ENCODE measurements around the gene MISP.

DNA sequence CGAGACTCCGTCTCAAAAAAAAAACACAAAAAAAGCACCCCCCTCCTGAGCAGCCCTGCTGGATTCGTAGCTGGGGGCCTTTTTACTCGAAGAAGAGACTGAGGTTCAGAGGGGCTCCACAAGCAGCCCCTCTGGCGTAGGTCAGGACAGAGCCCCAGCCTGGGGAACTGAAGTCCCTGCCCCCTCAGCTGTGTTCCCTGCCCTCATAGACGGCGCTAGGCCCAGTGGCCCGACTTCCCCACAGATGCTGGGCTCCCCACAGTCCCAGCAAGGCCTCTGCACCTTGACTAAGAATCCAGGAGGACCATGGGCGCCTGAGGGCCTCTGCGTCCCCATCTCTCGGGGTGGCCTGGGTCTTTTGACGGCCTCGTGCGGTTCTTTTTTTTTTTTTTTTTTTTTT, 1.1 kb upstream of the MISP start:
- TF ChIP-seq, protein P1, sequence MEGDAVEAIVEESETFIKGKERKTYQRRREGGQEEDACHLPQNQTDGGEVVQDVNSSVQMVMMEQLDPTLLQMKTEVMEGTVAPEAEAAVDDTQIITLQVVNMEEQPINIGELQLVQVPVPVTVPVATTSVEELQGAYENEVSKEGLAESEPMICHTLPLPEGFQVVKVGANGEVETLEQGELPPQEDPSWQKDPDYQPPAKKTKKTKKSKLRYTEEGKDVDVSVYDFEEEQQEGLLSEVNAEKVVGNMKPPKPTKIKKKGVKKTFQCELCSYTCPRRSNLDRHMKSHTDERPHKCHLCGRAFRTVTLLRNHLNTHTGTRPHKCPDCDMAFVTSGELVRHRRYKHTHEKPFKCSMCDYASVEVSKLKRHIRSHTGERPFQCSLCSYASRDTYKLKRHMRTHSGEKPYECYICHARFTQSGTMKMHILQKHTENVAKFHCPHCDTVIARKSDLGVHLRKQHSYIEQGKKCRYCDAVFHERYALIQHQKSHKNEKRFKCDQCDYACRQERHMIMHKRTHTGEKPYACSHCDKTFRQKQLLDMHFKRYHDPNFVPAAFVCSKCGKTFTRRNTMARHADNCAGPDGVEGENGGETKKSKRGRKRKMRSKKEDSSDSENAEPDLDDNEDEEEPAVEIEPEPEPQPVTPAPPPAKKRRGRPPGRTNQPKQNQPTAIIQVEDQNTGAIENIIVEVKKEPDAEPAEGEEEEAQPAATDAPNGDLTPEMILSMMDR (IDR thresholded peaks at IDR 0.05), result no peak
- no peak for TF ChIP-seq POLR2A (IDR thresholded peaks at IDR 0.05)
